Esophagus squamous epithelium (tissue), 5 donors: ENCODE data around the gene POLRMT. TPM values are rescaled to one million over a fixed set of nuclear protein-coding genes. Genes with fewer than 3 reads are reported as not detected.
"Not testable (repeated sequence)": the region's sequence is repeated elsewhere in the genome, so short reads cannot be mapped to it uniquely, and the experiment has no call there.

ENCODE experiments used
- DNase-seq: peaks from one replicate; lab custom pipeline; 2025; lab: John Stamatoyannopoulos, UW
- H3K27ac ChIP-seq, 4 donors: fragments of 200-600 bp; sonication (generic); one replicate each; pipeline ENCODE4 v1.5.1; 2016 to 2019; ENCODE audit warnings: mild to moderate bottlenecking in 1 of 4
- H3K27me3 ChIP-seq, 4 donors: fragments of 200-600 bp; sonication (generic); 1 replicate in 3 of 4; 2 replicates in 1 of 4; pipeline versions ENCODE4 v1.5.1 to v1.6.0; 2017 to 2021; ENCODE audit warnings: antibody characterized with exemption in 1 of 4
- H3K36me3 ChIP-seq, 3 donors: fragments of 200-600 bp; sonication (generic); one replicate each; pipeline ENCODE4 v1.5.1; 2016 to 2019
- H3K4me1 ChIP-seq, 3 donors: fragments of 200-600 bp; sonication (generic); one replicate each; pipeline ENCODE4 v1.5.1; 2017 to 2019
- H3K4me3 ChIP-seq, 4 donors: fragments of 200-600 bp; sonication (generic); 1 replicate in 3 of 4; 2 replicates in 1 of 4; pipeline ENCODE4 v1.5.1; 2016 to 2019; ENCODE audit warnings: mild to moderate bottlenecking in 2 of 4, moderate library complexity in 1 of 4
- H3K9me3 ChIP-seq, 3 donors: fragments of 200-600 bp; sonication (generic); one replicate each; pipeline ENCODE4 v1.5.1; 2016 to 2019
- POLR2A ChIP-seq, 4 donors: fragments of 450-650 bp; IDR thresholded peaks; one replicate each; pipeline ENCODE4 v1.6.1; 2017; ENCODE audit warnings: antibody characterized with exemption in 4 of 4, mild to moderate bottlenecking in 4 of 4, moderate library complexity in 3 of 4
- WGBS, 2 donors: methylation state at CpG; one replicate each; pipeline ENCODE4 v1.1.5; 2018; 5-methylcytosine and 5-hydroxymethylcytosine counted together
- intact Hi-C: fragments of 100-400 bp; cut with DNase I; formaldehyde crosslinking; loops from one replicate; pipeline ENCODE4 v1.15.0; 2022
- total RNA-seq, 4 donors: library from RNA; depleted of rRNA; stranded (reverse); fragments of >200 nt; gene quantifications; one replicate each; pipeline ENCODE4 v1.1.0, GENCODE V29; 2016
- TF ChIP-seq, protein P1 (sequence below), 6 experiments: fragments of 450-650 bp in 4 of 6; fragments of 200-600 bp in 2 of 6; sonication (generic) in 2 of 6; IDR thresholded peaks; one replicate each; pipeline ENCODE4 v1.5.1; 2016 to 2019; ENCODE audit warnings: antibody characterized with exemption in 6 of 6, mild to moderate bottlenecking in 4 of 6, moderate library complexity in 4 of 6
- donor health status: DM: yes; HTN: yes; CAD: no.

Gene POLRMT
- total RNA-seq, 4 donors from 2014 or later, result 23.5 to 32.3 (median 25.0) TPM

DNA sequence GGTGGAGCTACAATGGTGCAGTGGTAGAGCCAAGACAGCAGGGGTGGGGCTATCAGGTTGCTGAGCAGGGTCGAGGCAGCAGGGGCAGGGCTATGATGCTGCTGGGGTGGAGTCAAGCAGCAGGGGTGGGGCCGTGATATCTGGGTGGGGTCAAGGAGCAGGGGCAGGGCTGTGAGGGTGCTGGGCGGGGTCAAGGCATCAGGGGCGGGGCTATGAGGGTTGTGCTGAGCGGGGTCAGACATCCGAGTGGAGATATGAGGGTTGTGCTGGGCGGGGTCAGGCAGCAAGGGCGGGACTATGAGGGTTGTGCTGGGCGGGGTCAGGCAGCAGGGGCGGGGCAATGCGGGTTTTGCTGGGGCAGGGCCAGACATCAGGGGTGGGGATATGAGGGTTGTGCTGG is 29.0 kb downstream of the POLRMT start:
- DNase-seq, result no peak
- H3K4me1 ChIP-seq, result peaks cover 0 to 10% (median 0%) of the 10 kb centered on the region in 3 donors
- H3K4me3 ChIP-seq, result no peak overlapping the region
- 73% methylated on average over 5 of the region's 11 CpGs; no CpG with 5 or more reads in 1 of the 2 donors for WGBS, 2 donors
- intact Hi-C loops, result no loop called here
- H3K36me3 ChIP-seq, result no peaks in the 10 kb centered on the region
- H3K9me3 ChIP-seq, result no peaks in the 10 kb centered on the region
- peaks cover 0 to 19% (median 0%) of the 10 kb centered on the region in 4 donors for H3K27me3 ChIP-seq
- no peak for TF ChIP-seq POLR2A (IDR thresholded peaks at IDR 0.05)
- TF ChIP-seq, protein P1, sequence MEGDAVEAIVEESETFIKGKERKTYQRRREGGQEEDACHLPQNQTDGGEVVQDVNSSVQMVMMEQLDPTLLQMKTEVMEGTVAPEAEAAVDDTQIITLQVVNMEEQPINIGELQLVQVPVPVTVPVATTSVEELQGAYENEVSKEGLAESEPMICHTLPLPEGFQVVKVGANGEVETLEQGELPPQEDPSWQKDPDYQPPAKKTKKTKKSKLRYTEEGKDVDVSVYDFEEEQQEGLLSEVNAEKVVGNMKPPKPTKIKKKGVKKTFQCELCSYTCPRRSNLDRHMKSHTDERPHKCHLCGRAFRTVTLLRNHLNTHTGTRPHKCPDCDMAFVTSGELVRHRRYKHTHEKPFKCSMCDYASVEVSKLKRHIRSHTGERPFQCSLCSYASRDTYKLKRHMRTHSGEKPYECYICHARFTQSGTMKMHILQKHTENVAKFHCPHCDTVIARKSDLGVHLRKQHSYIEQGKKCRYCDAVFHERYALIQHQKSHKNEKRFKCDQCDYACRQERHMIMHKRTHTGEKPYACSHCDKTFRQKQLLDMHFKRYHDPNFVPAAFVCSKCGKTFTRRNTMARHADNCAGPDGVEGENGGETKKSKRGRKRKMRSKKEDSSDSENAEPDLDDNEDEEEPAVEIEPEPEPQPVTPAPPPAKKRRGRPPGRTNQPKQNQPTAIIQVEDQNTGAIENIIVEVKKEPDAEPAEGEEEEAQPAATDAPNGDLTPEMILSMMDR (IDR thresholded peaks at IDR 0.05), result no peak
- H3K27ac ChIP-seq, result no peak overlapping the region

DNA sequence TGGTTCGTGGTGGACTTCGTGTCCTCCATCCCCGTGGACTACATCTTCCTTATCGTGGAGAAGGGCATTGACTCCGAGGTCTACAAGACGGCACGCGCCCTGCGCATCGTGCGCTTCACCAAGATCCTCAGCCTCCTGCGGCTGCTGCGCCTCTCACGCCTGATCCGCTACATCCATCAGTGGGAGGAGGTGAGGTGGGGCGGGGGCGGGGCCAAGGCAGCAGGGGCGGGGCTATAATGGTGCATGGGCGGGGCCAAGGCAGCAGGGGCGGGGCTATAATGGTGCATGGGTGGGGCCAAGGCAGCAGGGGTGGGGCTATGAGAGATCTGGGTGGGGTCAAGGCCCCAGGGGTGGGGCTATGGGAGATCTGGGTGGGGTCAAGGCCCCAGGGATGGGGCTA is 29.6 kb downstream of the POLRMT start:
- H3K4me1 ChIP-seq, H3K27ac ChIP-seq, H3K36me3 ChIP-seq, H3K9me3 ChIP-seq, intact Hi-C loops, H3K4me3 ChIP-seq, DNase-seq: not testable (repeated sequence)
- 80% methylated on average over 1 of the region's 20 CpGs; no CpG with 5 or more reads in 1 of the 2 donors for WGBS, 2 donors
- H3K27me3 ChIP-seq, result peaks cover 0 to 15% (median 0%) of the 10 kb centered on the region in 4 donors

DNA sequence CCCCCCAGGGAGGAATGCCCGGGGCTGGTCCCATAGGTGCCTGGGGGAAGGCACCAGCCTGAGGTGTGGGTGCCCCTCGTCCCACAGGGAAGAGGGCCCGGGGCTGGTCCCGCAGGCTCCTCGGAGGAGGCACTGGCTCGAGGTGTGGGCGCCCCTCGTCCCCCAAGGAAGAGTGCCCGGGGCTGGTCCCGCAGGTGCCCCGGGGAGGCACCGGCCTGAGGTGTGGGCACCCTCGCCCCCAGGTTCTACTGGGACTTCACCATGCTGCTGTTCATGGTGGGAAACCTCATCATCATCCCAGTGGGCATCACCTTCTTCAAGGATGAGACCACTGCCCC is 30.1 kb downstream of the POLRMT start:
- WGBS, 2 donors, result no CpG with 5 or more reads among the region's 13 CpGs
- H3K36me3 ChIP-seq, H3K9me3 ChIP-seq, DNase-seq, H3K4me3 ChIP-seq, H3K4me1 ChIP-seq, H3K27ac ChIP-seq, intact Hi-C loops: not testable (repeated sequence)
- peaks cover 0 to 13% (median 0%) of the 10 kb centered on the region in 4 donors for H3K27me3 ChIP-seq

DNA sequence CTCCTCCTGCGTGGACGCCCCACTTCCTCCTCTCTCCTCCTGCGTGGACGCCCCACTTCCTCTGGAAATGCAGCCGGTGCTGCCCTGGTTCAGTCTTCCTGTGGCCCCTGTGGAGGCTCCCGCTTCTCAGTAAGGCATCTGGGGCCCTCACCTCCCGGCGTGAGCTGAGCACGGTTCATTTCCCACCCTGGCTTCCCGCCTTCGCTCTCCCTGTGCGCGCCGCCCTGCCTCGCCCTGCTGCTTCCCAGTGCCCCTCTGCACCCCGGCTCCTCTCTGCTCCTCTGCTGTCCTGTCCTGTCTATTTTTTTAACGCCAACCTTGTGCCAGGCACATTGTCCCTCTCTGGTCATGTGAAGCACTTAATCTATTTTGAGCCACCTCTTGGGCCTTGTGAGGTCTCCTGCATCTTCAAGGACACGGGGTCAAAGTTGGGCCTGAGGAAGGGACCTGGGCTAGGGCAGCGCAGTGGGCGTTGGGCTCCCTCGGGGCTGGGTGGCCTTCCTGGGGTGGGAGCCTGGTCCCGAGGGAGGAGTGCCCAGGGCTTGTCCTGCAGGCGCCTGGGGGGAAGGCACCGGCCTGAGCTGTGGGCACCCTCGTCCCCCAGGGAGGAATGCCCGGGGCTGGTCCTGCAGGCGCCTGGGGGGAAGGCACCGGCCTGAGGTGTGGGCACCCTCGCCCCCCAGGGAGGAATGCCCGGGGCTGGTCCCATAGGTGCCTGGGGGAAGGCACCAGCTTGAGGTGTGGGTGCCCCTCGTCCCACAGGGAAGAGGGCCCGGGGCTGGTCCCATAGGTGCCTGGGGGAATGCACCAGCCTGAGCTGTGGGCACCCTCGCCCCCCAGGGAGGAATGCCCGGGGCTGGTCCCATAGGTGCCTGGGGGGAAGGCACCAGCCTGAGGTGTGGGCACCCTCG is 30.7 kb downstream of the POLRMT start:
- no peak for TF ChIP-seq POLR2A (IDR thresholded peaks at IDR 0.05)
- TF ChIP-seq, protein P1 (IDR thresholded peaks at IDR 0.05), result no peak
- no peaks in the 10 kb centered on the region for H3K9me3 ChIP-seq
- whole genome bisulfite sequencing, 2 donors, result 82 to 86% methylated on average over 14 to 17 of the region's 35 CpGs
- no peak for DNase-seq
- H3K36me3 ChIP-seq, result no peaks in the 10 kb centered on the region
- no peak overlapping the region for H3K27ac ChIP-seq
- intact Hi-C loops, result no loop called here
- H3K4me3 ChIP-seq, result no peak overlapping the region
- no peaks in the 10 kb centered on the region for H3K4me1 ChIP-seq
- peaks cover 0 to 11% (median 0%) of the 10 kb centered on the region in 4 donors for H3K27me3 ChIP-seq

DNA sequence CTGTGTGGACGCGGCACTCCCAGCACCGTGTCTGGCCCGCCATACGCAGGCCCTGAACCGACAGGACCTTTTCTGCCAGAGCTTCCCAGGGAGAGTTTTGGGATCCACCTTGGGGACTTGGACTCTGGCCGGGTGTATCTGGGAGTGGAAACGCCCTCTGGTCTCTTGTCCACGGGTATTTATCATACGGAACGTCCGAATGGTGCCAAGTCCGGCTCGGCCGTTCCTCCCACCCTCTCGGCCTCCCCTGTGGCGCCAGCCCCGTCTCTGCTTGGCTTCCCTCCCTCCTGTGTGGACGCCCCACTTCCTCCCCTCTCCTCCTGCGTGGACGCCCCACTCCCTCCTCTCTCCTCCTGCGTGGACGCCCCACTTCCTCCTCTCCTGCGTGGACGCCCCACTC is 31.5 kb downstream of the POLRMT start:
- no peak overlapping the region for H3K27ac ChIP-seq
- H3K27me3 ChIP-seq, result peaks cover 0 to 11% (median 0%) of the 10 kb centered on the region in 4 donors
- H3K9me3 ChIP-seq, result no peaks in the 10 kb centered on the region
- no peaks in the 10 kb centered on the region for H3K36me3 ChIP-seq
- H3K4me3 ChIP-seq, result no peak overlapping the region
- TF ChIP-seq POLR2A (IDR thresholded peaks at IDR 0.05), result no peak
- TF ChIP-seq, protein P1 (IDR thresholded peaks at IDR 0.05), result no peak
- no peaks in the 10 kb centered on the region for H3K4me1 ChIP-seq
- WGBS, 2 donors, result 81 to 87% methylated on average over 24 to 25 of the region's 25 CpGs
- intact Hi-C loops, result no loop called here
- DNase-seq, result no peak

DNA sequence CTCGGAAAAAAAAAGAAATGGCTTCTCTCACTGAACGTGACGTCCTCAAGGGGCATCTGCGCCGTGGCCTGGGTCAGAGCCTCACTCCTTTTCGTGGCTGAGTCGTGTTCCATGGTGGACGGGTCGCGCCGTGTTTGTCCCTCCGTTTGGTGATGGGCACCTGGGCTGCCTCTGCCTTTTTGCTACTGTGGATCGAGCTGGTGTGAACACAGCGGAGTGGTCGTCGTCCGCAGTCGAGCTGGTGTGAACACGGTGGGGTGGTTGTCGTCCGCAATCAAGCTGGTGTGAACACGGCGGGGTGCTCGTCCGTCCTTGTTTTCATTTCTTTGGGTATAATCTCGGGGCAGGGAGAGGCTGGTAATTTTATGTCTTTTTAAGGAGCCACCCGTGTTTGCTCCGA is 32.0 kb downstream of the POLRMT start:
- H3K4me3 ChIP-seq, result no peak overlapping the region
- no peak overlapping the region for H3K27ac ChIP-seq
- H3K4me1 ChIP-seq, result no peaks in the 10 kb centered on the region
- H3K36me3 ChIP-seq, result no peaks in the 10 kb centered on the region
- 88 to 92% methylated on average over 28 of the region's 28 CpGs for WGBS, 2 donors
- DNase-seq, result no peak
- intact Hi-C loops, result no loop called here
- no peaks in the 10 kb centered on the region for H3K9me3 ChIP-seq
- peaks cover 0 to 16% (median 0%) of the 10 kb centered on the region in 4 donors for H3K27me3 ChIP-seq
- TF ChIP-seq, protein P1 (IDR thresholded peaks at IDR 0.05), result no peak
- TF ChIP-seq POLR2A (IDR thresholded peaks at IDR 0.05), result no peak
